Gastrocnemius medialis (tissue), 4 donors: ENCODE measurements around the gene RAB4B.

Source experiments
- CTCF ChIP-seq, 5 experiments: fragments of 450-650 bp in 3 of 5; fragments of 200-600 bp in 2 of 5; sonication (generic) in 2 of 5; IDR thresholded peaks in 4 of 5; conservative IDR thresholded peaks in 1 of 5; 1 replicate in 4 of 5; 2 replicates in 1 of 5; pipeline ENCODE4 v1.5.1; 2016 to 2019; ENCODE audit warnings: antibody characterized with exemption in 5 of 5, mild to moderate bottlenecking in 3 of 5, moderate library complexity in 3 of 5
- POLR2A ChIP-seq, 2 donors: fragments of 450-650 bp; IDR thresholded peaks; one replicate each; pipeline ENCODE4 v1.6.1; 2017; ENCODE audit warnings: antibody characterized with exemption in 2 of 2, mild to moderate bottlenecking in 2 of 2, moderate library complexity in 2 of 2

- no peak for TF ChIP-seq POLR2A (IDR thresholded peaks at IDR 0.05)
- no peak for TF ChIP-seq CTCF (IDR thresholded peaks at IDR 0.05 in 4 of 5, conservative IDR thresholded peaks at IDR 0.05 in 1 of 5)
These were observed 32.7 kb upstream of the RAB4B start for GRCh38 chr19:40745402-40745780.
